CD4-positive, alpha-beta T cell (primary cell): ENCODE results near the gene JADE3. TPM values are rescaled to one million over a fixed set of nuclear protein-coding genes. Genes with fewer than 3 reads are reported as not detected.

ENCODE experiments used
- ATAC-seq: fragments of 200-7000 bp; cut with Tn5 transposase; one replicate; pipeline ENCODE4 v1.10.0; 2022; ENCODE audit warnings: mild to moderate bottlenecking; ENCODE audit not compliant: poor library complexity
- CTCF ChIA-PET: fragments of 350-600 bp; sonication (Branson Sonifier 250); formaldehyde crosslinking; loops from one replicate; lab custom pipeline; 2021; ENCODE audit warnings: antibody characterized with exemption, inconsistent platforms; lab: Charles Lee
- POLR2A ChIA-PET: fragments of 350-600 bp; sonication (Branson Sonifier 250); formaldehyde crosslinking; loops from one replicate; lab custom pipeline; 2021; ENCODE audit warnings: antibody characterized with exemption, inconsistent platforms; lab: Charles Lee
- DNase-seq, 14 experiments: peaks; one replicate each; pipeline ENCODE4 v3.0.0-alpha.2; 2013 to 2020; ENCODE audit warnings: mixed read lengths in 2 of 14
- H3K27ac ChIP-seq, 2 donors: one replicate each; pipeline versions ENCODE4 v1.5.1 to v1.7.0; 2013; ENCODE audit warnings: low read length in 2 of 2, low read depth in 1 of 2, mild to moderate bottlenecking in 1 of 2
- H3K27me3 ChIP-seq, 2 experiments: 1 replicate in 1 of 2; 2 replicates in 1 of 2; pipeline versions ENCODE4 v1.6.1 to v1.7.0; 2013; ENCODE audit warnings: low read length in 2 of 2, control low read depth in 1 of 2, mild to moderate bottlenecking in 1 of 2, moderate library complexity in 1 of 2; ENCODE audit not compliant: insufficient read depth in 2 of 2, control insufficient read depth in 1 of 2
- H3K36me3 ChIP-seq: one replicate; pipeline ENCODE4 v1.6.1; 2013; ENCODE audit warnings: low read length, control low read depth; ENCODE audit not compliant: insufficient read depth
- H3K4me1 ChIP-seq: one replicate; pipeline ENCODE4 v1.6.1; 2013; ENCODE audit warnings: low read length, control low read depth; ENCODE audit not compliant: insufficient read depth
- H3K4me3 ChIP-seq: one replicate; pipeline ENCODE4 v1.5.1; 2013; ENCODE audit warnings: mild to moderate bottlenecking, low read length, moderate library complexity
- H3K9me3 ChIP-seq, 2 experiments: 1 replicate in 1 of 2; 2 replicates in 1 of 2; pipeline versions ENCODE4 v1.6.1 to v1.7.0; 2013; ENCODE audit warnings: low read length in 2 of 2, mild to moderate bottlenecking in 2 of 2, control low read depth in 1 of 2, moderate library complexity in 1 of 2; ENCODE audit not compliant: control insufficient read depth in 1 of 2, insufficient read depth in 1 of 2
- H3K27ac Mint-ChIP-seq: one replicate; pipeline ENCODE4 v1.8.0; 2020; ENCODE audit warnings: mixed read lengths
- H3K27me3 Mint-ChIP-seq: one replicate; pipeline ENCODE4 v1.8.0; 2021; ENCODE audit warnings: mixed read lengths
- H3K36me3 Mint-ChIP-seq: one replicate; pipeline ENCODE4 v1.8.0; 2021; ENCODE audit warnings: low read depth, mixed read lengths
- H3K4me1 Mint-ChIP-seq: one replicate; pipeline ENCODE4 v1.8.0; 2021; ENCODE audit warnings: low read depth, mixed read lengths
- H3K4me3 Mint-ChIP-seq: one replicate; pipeline ENCODE4 v1.8.0; 2020; ENCODE audit warnings: mild to moderate bottlenecking, mixed read lengths
- H3K9me3 Mint-ChIP-seq: one replicate; pipeline ENCODE4 v1.8.0; 2020; ENCODE audit warnings: mixed read lengths
- CTCF ChIP-seq: fragments of 200-600 bp; IDR thresholded peaks from one replicate; pipeline ENCODE4 v1.8.0; 2022; ENCODE audit warnings: antibody characterized with exemption, mild to moderate bottlenecking
- intact Hi-C, 2 experiments: fragments of 100-400 bp; cut with DNase I in 1 of 2; cut with micrococcal nuclease in 1 of 2; formaldehyde crosslinking; loops; one replicate each; pipeline versions ENCODE4 v1.15.1 to v1.9.0; 2023 to 2025; cut with DNase I, micrococcal nuclease
- total RNA-seq, 174 experiments: library from RNA in 2 of 174; stranded (reverse) in 2 of 174; gene quantifications; one replicate each; pipeline ENCODE4 v1.2.3 and lab custom pipeline; 2021 to 2026

Gene JADE3
- total RNA-seq, 2 experiments from 2014 or later = 0.05 to 0.20 TPM

DNA sequence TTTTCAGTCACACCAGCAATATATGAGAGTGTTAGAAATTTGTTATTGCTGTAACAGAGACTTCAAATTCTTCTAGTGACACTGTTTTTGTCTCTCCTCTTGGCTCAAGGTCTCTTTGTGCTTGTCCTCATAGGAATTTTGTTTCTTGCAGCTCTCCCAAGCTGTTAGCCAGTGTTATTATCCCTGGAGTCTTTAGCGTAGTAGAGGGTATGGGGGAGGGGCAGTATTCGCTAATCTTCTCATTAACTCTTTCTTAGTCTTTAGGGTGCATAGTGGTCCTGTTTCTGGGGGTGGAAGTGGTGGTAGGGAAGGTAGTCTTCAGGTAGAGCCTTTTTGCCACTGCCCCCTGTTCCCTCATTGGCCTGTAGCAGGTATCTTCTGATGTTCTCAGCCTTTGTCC lies 79.4 kb downstream of the JADE3 start:
- POLR2A ChIA-PET = no interaction called here
- CTCF ChIA-PET = no interaction called here

GRCh38 chrX:46992070-46992469 lies 79.8 kb downstream of the JADE3 start:
- ChIA-PET POLR2A (no interaction called here), CTCF (no interaction called here)
- H3K4me3 Mint-ChIP-seq = no peak overlapping the region

More for the DNA sequence above, 79.4 kb downstream of the JADE3 start:
- Mint-ChIP-seq H3K27ac (no peak overlapping the region), H3K9me3 (no peaks in the 10 kb centered on the region), H3K4me3 (no peak overlapping the region), H3K27me3 (no peaks in the 10 kb centered on the region), H3K4me1 (no peaks in the 10 kb centered on the region), H3K36me3 (no peaks in the 10 kb centered on the region)
- no peak for TF ChIP-seq CTCF
- Histone ChIP-seq H3K36me3 (no peaks in the 10 kb centered on the region), H3K9me3 (no peaks in the 10 kb centered on the region), H3K27ac (no peak overlapping the region), H3K4me3 (no peak overlapping the region), H3K4me1 (no peaks in the 10 kb centered on the region), H3K27me3 (no peaks in the 10 kb centered on the region)
- DNase-seq (no peak), ATAC-seq (no peak)
- intact Hi-C loops = no loop called here

DNA sequence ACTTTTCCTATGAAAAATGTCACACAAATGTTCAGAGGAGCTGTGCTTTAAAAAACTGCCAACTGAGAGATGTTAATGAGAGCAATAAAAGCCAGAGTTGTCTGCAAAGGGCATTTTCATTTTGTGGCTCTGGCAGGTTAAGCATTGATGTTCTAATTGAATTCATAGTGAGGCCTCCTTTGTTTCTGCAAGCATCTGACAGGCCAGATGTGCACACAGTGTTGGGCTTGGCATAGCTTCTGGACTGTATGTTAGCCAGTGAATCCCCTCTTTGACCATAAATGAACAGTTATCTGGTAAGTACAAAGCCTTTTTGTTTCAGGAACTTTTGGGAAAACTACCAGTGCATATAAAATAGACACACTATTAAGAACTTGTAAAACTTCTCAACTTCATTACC lies 81.9 kb downstream of the JADE3 start:
- TF ChIP-seq CTCF = no peak
- Histone ChIP-seq H3K9me3 (no peaks in the 10 kb centered on the region), H3K36me3 (no peaks in the 10 kb centered on the region), H3K4me3 (no peak overlapping the region), H3K4me1 (no peaks in the 10 kb centered on the region), H3K27me3 (no peaks in the 10 kb centered on the region), H3K27ac (no peak overlapping the region)
- ChIA-PET POLR2A (no interaction called here), CTCF (no interaction called here)
- H3K36me3 Mint-ChIP-seq = no peaks in the 10 kb centered on the region
- H3K4me1 Mint-ChIP-seq = no peaks in the 10 kb centered on the region
- no peak overlapping the region for H3K27ac Mint-ChIP-seq
- DNase-seq (no peak), ATAC-seq (no peak)
- intact Hi-C loops = no loop called here
- no peak overlapping the region for H3K4me3 Mint-ChIP-seq
- H3K9me3 Mint-ChIP-seq = no peaks in the 10 kb centered on the region
- H3K27me3 Mint-ChIP-seq = no peaks in the 10 kb centered on the region

More at GRCh38 chrX:46992070-46992469, 79.8 kb downstream of the JADE3 start:
- Histone ChIP-seq H3K27me3 (no peaks in the 10 kb centered on the region), H3K4me1 (no peaks in the 10 kb centered on the region), H3K36me3 (no peaks in the 10 kb centered on the region), H3K27ac (no peak overlapping the region), H3K4me3 (no peak overlapping the region), H3K9me3 (no peaks in the 10 kb centered on the region)
- intact Hi-C loops = no loop called here
- no peak for ATAC-seq
- H3K27me3 Mint-ChIP-seq = no peaks in the 10 kb centered on the region
- no peak overlapping the region for H3K27ac Mint-ChIP-seq
- H3K9me3 Mint-ChIP-seq = no peaks in the 10 kb centered on the region
- DNase-seq = no peak
- no peak for TF ChIP-seq CTCF
- no peaks in the 10 kb centered on the region for H3K36me3 Mint-ChIP-seq
- H3K4me1 Mint-ChIP-seq = no peaks in the 10 kb centered on the region
